NCI-H1694 treated with DMSO at 0.1 percent for 48 hours (cell line): ENCODE measurements around the gene TTC6.

ENCODE experiments used
- DNase-seq: peaks from one replicate; lab custom pipeline; 2025; lab: John Stamatoyannopoulos, UW

The TTC6 gene

GRCh38 chr14:37597538-37597913 is 2.1 kb downstream of the TTC6 start:
- no peak for DNase-seq

- DNase-seq: no peak
Measured at GRCh38 chr14:37597914-37598746, 2.7 kb downstream of the TTC6 start.

- no peak for DNase-seq
Measured at GRCh38 chr14:37598747-37599506, 3.5 kb downstream of the TTC6 start.

- DNase-seq: no peak
Measured at GRCh38 chr14:37599507-37600368, 4.3 kb downstream of the TTC6 start.

GRCh38 chr14:37600880-37601741 is 5.7 kb downstream of the TTC6 start:
- DNase-seq: no peak

GRCh38 chr14:37601865-37602264 is 6.4 kb downstream of the TTC6 start:
- no peak for DNase-seq

GRCh38 chr14:37602605-37603453 is 7.4 kb downstream of the TTC6 start:
- DNase-seq: no peak

- DNase-seq: no peak
Measured at GRCh38 chr14:37603688-37604251, 8.3 kb downstream of the TTC6 start.

GRCh38 chr14:37606678-37607077 is 11.2 kb downstream of the TTC6 start:
- DNase-seq: no peak

- DNase-seq: no peak
Measured at GRCh38 chr14:37608649-37609048, 13.2 kb downstream of the TTC6 start.

- DNase-seq: no peak
Measured at GRCh38 chr14:37610945-37611523, 15.6 kb downstream of the TTC6 start.

GRCh38 chr14:37615582-37616289 is 20.3 kb downstream of the TTC6 start:
- no peak for DNase-seq

GRCh38 chr14:37616853-37617252 is 21.4 kb downstream of the TTC6 start:
- no peak for DNase-seq

GRCh38 chr14:37617864-37618365 is 22.5 kb downstream of the TTC6 start:
- DNase-seq: no peak

- no peak for DNase-seq
Measured at GRCh38 chr14:37618498-37619028, 23.1 kb downstream of the TTC6 start.

- no peak for DNase-seq
Measured at GRCh38 chr14:37620856-37621255, 25.4 kb downstream of the TTC6 start.

- no peak for DNase-seq
Measured at GRCh38 chr14:37622231-37622923, 26.9 kb downstream of the TTC6 start.

- DNase-seq: no peak
Measured at GRCh38 chr14:37623426-37623951, 28.1 kb downstream of the TTC6 start.
